22Rv1 (cell line): ENCODE data around the gene THOC6.

Experiments
- H3K27ac ChIP-seq: fragments of 450-650 bp; 2 replicates; pipeline ENCODE4 v1.5.1; 2017
- CTCF ChIP-seq: fragments of 450-650 bp; IDR thresholded peaks from 2 replicates; pipeline ENCODE4 v1.5.1; 2017; ENCODE audit warnings: mild to moderate bottlenecking
- ZFX ChIP-seq: fragments of 450-650 bp; IDR thresholded peaks from 2 replicates; pipeline ENCODE4 v1.6.1; 2017; ENCODE audit warnings: antibody characterized with exemption, borderline replicate concordance

The THOC6 gene

GRCh38 chr16:3035289-3035971 is 11.6 kb downstream of the THOC6 start:
- H3K27ac ChIP-seq: no peak overlapping the region
- TF ChIP-seq CTCF (no peak), ZFX (no peak)

- peak overlapping the region; percentile 52 for H3K27ac ChIP-seq
- TF ChIP-seq ZFX (no peak), CTCF (no peak)
Observed at GRCh38 chr16:3035972-3036725, 12.3 kb downstream of the THOC6 start.

GRCh38 chr16:3036726-3037315 is 13.0 kb downstream of the THOC6 start, which contains the start of gene BICDL2:
BICDL2 (minus strand) TSS chr16:3036944; CDS start chr16:3035496, 1,448 bp downstream.
- TF ChIP-seq ZFX: no peak
- no peak for TF ChIP-seq CTCF
- peak within 1 kb of the TSS; percentile 52 for H3K27ac ChIP-seq

GRCh38 chr16:3038256-3038655 is 14.4 kb downstream of the THOC6 start:
- H3K27ac ChIP-seq: no peak overlapping the region
- TF ChIP-seq CTCF: no peak
- TF ChIP-seq ZFX: no peak

GRCh38 chr16:3038896-3039295 is 15.1 kb downstream of the THOC6 start:
- TF ChIP-seq ZFX: no peak
- TF ChIP-seq CTCF: no peak
- H3K27ac ChIP-seq: no peak overlapping the region

- TF ChIP-seq ZFX: no peak
- no peak for TF ChIP-seq CTCF
- no peak overlapping the region for H3K27ac ChIP-seq
Observed at GRCh38 chr16:3042376-3042775, 18.5 kb downstream of the THOC6 start.

- peak overlapping the region; percentile 84 for H3K27ac ChIP-seq
- no peak for TF ChIP-seq ZFX
- no peak for TF ChIP-seq CTCF
Observed at GRCh38 chr16:3044708-3045107, 20.9 kb downstream of the THOC6 start.
